ENCODE results near the gene STARD3.
"Not testable (repeated sequence)": the region's sequence is repeated elsewhere in the genome, so short reads cannot be mapped to it uniquely, and the experiment has no call there.

The STARD3 gene

GRCh38 chr17:39696731-39697130 is 59.8 kb downstream of the STARD3 start:
- no peak for DNase-seq

- DNase-seq, result no peak
Measured at GRCh38 chr17:39697961-39698360, 61.0 kb downstream of the STARD3 start.

- DNase-seq, result not testable (repeated sequence)
Measured at GRCh38 chr17:39699157-39699817, 62.3 kb downstream of the STARD3 start.

- DNase-seq, result peak in 1 of 2 experiments; percentile 29
Measured at GRCh38 chr17:39699818-39700147, 62.8 kb downstream of the STARD3 start, which contains the start of gene ERBB2. ERBB2 (plus strand) TSS chr17:39700064; CDS start chr17:39700239, 175 bp downstream.

GRCh38 chr17:39700148-39700987 is 63.4 kb downstream of the STARD3 start:
- no peak for DNase-seq

GRCh38 chr17:39701012-39701783 is 64.3 kb downstream of the STARD3 start:
- DNase-seq, result no peak

GRCh38 chr17:39701784-39702422 is 65.0 kb downstream of the STARD3 start:
- no peak for DNase-seq

- DNase-seq, result no peak
Measured at GRCh38 chr17:39702901-39703893, 66.3 kb downstream of the STARD3 start.

GRCh38 chr17:39703913-39704312 is 67.0 kb downstream of the STARD3 start:
- DNase-seq, result no peak

- DNase-seq, result no peak
Measured at GRCh38 chr17:39704821-39705551, 68.0 kb downstream of the STARD3 start.

- DNase-seq, result peak in 1 of 2 experiments; percentile 8
Measured at GRCh38 chr17:39705786-39706348, 68.9 kb downstream of the STARD3 start.

- DNase-seq, result no peak
Measured at GRCh38 chr17:39706383-39706782, 69.4 kb downstream of the STARD3 start.

- no peak for DNase-seq
Measured at GRCh38 chr17:39706921-39707337, 70.0 kb downstream of the STARD3 start.

- DNase-seq, result no peak
Measured at GRCh38 chr17:39709319-39709997, 72.5 kb downstream of the STARD3 start.

- no peak for DNase-seq
Measured at GRCh38 chr17:39709998-39710964, 73.3 kb downstream of the STARD3 start.

GRCh38 chr17:39711071-39711470 is 74.1 kb downstream of the STARD3 start:
- not testable (repeated sequence) for DNase-seq

GRCh38 chr17:39711851-39712250 is 74.9 kb downstream of the STARD3 start:
- no peak for DNase-seq

Data from NCI-H526 (cell line).